Measurements from ENCODE around the gene TBC1D13. TPM values are rescaled to one million over a fixed set of nuclear protein-coding genes. Genes with fewer than 3 reads are reported as not detected.

Gene TBC1D13
- total and polyA plus RNA-seq, 2 of the 13 experiments (the other 11 are each of a cell fraction or from before 2014, with no cell fraction given), result 17.9 to 19.7 TPM

- TF ChIP-seq SP140L (CRISPR knock-in tag; IDR thresholded peaks at IDR 0.05; ENCODE audit: borderline replicate concordance) (no peak), CENPX (CRISPR knock-in tag; IDR thresholded peaks at IDR 0.05) (no peak), GTF2F1 (IDR thresholded peaks at IDR 0.05; ENCODE audit: low read length) (no peak), MTF1 (CRISPR knock-in tag; IDR thresholded peaks at IDR 0.05) (peak; percentile 72; the same call in 1 of the 2 replicates), TCF12 (IDR thresholded peaks at IDR 0.05) (no peak), TCF12 (CRISPR knock-in tag; IDR thresholded peaks at IDR 0.05) (peak; percentile 87), ZNF543 (CRISPR knock-in tag; IDR thresholded peaks at IDR 0.05) (peak; percentile 84; the same call in 1 of the 2 replicates), NR0B2 (CRISPR knock-in tag; IDR thresholded peaks at IDR 0.05) (peak; percentile 99), RBM22 (optimal IDR thresholded peaks at IDR 0.05; ENCODE audit: low read length) (no peak), ZSCAN31 (CRISPR knock-in tag; IDR thresholded peaks at IDR 0.05; ENCODE audit: low read depth) (peak; percentile 97), ETS1 (CRISPR knock-in tag; IDR thresholded peaks at IDR 0.05) (peak; percentile 88; the same call in 1 of the 2 replicates), NFE2L1 (CRISPR knock-in tag; IDR thresholded peaks at IDR 0.05; ENCODE audit: borderline replicate concordance) (0 out of 2 replicates have a peak, but pooled peaks have one; percentile 39), SP2 (CRISPR knock-in tag; IDR thresholded peaks at IDR 0.05) (peak; percentile 53; the same call in 1 of the 2 replicates), SETDB1 (CRISPR knock-in tag; IDR thresholded peaks at IDR 0.05; ENCODE audit: borderline replicate concordance) (no peak; the same call in 1 of the 2 replicates), PLSCR1 (CRISPR knock-in tag; IDR thresholded peaks at IDR 0.05; ENCODE audit: borderline replicate concordance) (peak; percentile 42; the same call in 1 of the 2 replicates)
- TF ChIP-seq, protein P1, sequence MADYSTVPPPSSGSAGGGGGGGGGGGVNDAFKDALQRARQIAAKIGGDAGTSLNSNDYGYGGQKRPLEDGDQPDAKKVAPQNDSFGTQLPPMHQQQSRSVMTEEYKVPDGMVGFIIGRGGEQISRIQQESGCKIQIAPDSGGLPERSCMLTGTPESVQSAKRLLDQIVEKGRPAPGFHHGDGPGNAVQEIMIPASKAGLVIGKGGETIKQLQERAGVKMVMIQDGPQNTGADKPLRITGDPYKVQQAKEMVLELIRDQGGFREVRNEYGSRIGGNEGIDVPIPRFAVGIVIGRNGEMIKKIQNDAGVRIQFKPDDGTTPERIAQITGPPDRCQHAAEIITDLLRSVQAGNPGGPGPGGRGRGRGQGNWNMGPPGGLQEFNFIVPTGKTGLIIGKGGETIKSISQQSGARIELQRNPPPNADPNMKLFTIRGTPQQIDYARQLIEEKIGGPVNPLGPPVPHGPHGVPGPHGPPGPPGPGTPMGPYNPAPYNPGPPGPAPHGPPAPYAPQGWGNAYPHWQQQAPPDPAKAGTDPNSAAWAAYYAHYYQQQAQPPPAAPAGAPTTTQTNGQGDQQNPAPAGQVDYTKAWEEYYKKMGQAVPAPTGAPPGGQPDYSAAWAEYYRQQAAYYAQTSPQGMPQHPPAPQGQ (CRISPR knock-in tag; IDR thresholded peaks at IDR 0.05; ENCODE audit: borderline replicate concordance), result 0 out of 2 replicates have a peak, but pooled peaks have one; percentile 32
- TF ChIP-seq, protein P2, sequence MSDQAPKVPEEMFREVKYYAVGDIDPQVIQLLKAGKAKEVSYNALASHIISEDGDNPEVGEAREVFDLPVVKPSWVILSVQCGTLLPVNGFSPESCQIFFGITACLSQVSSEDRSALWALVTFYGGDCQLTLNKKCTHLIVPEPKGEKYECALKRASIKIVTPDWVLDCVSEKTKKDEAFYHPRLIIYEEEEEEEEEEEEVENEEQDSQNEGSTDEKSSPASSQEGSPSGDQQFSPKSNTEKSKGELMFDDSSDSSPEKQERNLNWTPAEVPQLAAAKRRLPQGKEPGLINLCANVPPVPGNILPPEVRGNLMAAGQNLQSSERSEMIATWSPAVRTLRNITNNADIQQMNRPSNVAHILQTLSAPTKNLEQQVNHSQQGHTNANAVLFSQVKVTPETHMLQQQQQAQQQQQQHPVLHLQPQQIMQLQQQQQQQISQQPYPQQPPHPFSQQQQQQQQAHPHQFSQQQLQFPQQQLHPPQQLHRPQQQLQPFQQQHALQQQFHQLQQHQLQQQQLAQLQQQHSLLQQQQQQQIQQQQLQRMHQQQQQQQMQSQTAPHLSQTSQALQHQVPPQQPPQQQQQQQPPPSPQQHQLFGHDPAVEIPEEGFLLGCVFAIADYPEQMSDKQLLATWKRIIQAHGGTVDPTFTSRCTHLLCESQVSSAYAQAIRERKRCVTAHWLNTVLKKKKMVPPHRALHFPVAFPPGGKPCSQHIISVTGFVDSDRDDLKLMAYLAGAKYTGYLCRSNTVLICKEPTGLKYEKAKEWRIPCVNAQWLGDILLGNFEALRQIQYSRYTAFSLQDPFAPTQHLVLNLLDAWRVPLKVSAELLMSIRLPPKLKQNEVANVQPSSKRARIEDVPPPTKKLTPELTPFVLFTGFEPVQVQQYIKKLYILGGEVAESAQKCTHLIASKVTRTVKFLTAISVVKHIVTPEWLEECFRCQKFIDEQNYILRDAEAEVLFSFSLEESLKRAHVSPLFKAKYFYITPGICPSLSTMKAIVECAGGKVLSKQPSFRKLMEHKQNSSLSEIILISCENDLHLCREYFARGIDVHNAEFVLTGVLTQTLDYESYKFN (CRISPR knock-in tag; conservative IDR thresholded peaks at IDR 0.05), result peak; percentile 67
- TF ChIP-seq, protein P3, sequence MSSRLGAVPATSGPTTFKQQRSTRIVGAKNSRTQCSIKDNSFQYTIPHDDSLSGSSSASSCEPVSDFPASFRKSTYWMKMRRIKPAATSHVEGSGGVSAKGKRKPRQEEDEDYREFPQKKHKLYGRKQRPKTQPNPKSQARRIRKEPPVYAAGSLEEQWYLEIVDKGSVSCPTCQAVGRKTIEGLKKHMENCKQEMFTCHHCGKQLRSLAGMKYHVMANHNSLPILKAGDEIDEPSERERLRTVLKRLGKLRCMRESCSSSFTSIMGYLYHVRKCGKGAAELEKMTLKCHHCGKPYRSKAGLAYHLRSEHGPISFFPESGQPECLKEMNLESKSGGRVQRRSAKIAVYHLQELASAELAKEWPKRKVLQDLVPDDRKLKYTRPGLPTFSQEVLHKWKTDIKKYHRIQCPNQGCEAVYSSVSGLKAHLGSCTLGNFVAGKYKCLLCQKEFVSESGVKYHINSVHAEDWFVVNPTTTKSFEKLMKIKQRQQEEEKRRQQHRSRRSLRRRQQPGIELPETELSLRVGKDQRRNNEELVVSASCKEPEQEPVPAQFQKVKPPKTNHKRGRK (CRISPR knock-in tag; IDR thresholded peaks at IDR 0.05), result peak; percentile 71; the same call in 1 of the 2 replicates
Observed at GRCh38 chr9:128786681-128787601, at the start of gene TBC1D13 (continued).
